ENCODE measurements around the gene BTBD2. TPM values are rescaled to one million over a fixed set of nuclear protein-coding genes. Genes with fewer than 3 reads are reported as not detected.
A peak's percentile ranks its signal among the peaks of the same experiment; 100 is the strongest.
"Not testable (repeated sequence)": the region's sequence is repeated elsewhere in the genome, so short reads cannot be mapped to it uniquely, and the experiment has no call there.

The BTBD2 gene
- total RNA-seq, 1 donor from 2014 or later = 57.3 TPM

GRCh38 chr19:2035590-2035991 lies 20.1 kb upstream of the BTBD2 start:
- Mint-ChIP-seq H3K27me3 (no peaks in the 10 kb centered on the region), H3K27ac (no peak overlapping the region), H3K9me3 (peaks cover 3% of the 10 kb centered on the region), H3K4me1 (peaks cover 44% of the 10 kb centered on the region), H3K4me3 (no peak overlapping the region), H3K36me3 (ENCODE audit: low read depth) (peaks cover 21% of the 10 kb centered on the region)
- TF ChIP-seq CTCF (IDR thresholded peaks at IDR 0.05) = no peak
- ATAC-seq (ENCODE audit: low read depth) (no peak), DNase-seq (no peak)
- CTCF ChIA-PET = interaction anchor here (1.0 kb wide), 1 partner anchor 16 kb away, joined by 5 read pairs; no protein-coding TSS in a partner anchor
- intact Hi-C loops (cut with micrococcal nuclease) = no loop called here
- POLR2A ChIA-PET = interaction anchor here (0.7 to 59.1 kb wide), 7 partner anchors 16 to 187 kb away, joined by 3 to 2723 read pairs (median 8); partner anchors contain the start of genes IZUMO4, MKNK2, MOB3A and REXO1

DNA sequence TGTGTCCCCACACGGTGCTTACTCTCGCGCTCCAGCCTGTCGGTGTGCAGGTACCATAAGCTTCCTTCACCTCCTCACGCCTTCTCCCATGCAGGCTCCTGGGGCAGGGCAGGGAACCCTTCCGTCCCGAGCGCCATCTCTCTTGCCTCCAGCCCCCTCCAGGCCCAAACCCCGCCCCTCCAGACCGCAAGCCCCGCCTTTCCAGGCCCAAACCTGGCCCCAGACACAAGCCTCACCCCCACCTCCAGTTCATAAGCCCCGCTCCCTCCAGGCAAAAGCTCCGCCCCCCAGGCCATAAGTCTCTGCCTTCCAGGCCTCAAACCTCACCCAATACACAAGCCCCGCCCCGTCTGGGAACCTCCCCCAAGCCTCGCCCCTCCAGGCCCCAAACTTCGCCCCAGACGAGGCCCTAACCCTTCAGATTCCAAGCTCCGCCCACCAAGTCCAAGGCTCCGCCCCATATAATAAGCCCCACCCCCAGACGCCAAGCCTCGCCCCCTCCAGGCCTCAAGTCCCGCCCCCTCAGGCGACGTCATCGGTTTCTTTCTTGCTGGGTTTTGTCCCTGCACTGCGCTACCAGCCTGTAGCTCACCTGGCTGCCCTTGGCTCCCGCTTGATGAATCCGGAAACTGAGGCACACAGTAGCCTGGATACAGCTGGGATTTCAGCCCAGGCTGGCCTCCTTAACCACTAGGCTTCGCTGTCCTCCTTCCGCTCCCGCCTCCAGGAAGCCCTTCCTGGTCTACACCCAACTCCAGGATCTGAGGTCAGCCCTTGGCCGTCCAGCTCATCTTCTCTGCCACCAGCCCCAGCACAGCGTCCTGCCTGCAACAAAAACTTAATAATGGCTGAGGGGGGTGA lies 19.4 kb upstream of the BTBD2 start:
- CTCF ChIA-PET = interaction anchor here (1.0 kb wide), 1 partner anchor 16 kb away, joined by 5 read pairs; no protein-coding TSS in a partner anchor
- peak; percentile 61 for DNase-seq
- no peak overlapping the region for H3K4me3 Mint-ChIP-seq

DNA sequence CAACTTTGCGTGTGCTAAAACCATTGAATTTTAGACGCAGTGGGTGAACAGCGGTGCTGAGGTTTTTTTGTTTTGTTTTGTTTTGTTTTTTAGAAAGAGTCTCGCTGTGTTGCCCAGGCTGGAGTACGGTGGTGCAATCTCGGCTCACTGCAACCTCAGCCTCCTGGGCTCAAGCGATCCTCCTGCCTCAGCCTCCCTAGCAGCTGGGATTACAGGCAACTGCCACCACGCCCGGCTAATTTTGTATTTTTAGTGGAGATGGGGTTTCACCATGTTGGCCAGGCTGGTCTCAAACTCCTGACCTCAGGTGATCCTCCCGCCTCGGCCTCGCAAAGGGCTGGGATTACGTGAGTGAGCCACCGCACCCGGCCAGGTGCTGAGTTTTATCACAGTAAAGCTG lies 18.7 kb upstream of the BTBD2 start:
- ATAC-seq (ENCODE audit: low read depth); CTCF ChIA-PET; H3K4me3 Mint-ChIP-seq; H3K27me3 Mint-ChIP-seq; H3K27ac Mint-ChIP-seq; DNase-seq; H3K9me3 Mint-ChIP-seq; intact Hi-C loops (cut with micrococcal nuclease): not testable (repeated sequence)
- POLR2A ChIA-PET = interaction anchor here (1.3 to 59.1 kb wide), 3 partner anchors 19 to 137 kb away, joined by 3 to 2723 read pairs (median 490); partner anchors contain the start of genes IZUMO4, MKNK2 and MOB3A
- Mint-ChIP-seq H3K36me3 (ENCODE audit: low read depth) (peaks cover 14% of the 10 kb centered on the region), H3K4me1 (peaks cover 37% of the 10 kb centered on the region)

More for the DNA sequence above, 19.4 kb upstream of the BTBD2 start:
- Mint-ChIP-seq H3K27ac (no peak overlapping the region), H3K36me3 (ENCODE audit: low read depth) (peaks cover 17% of the 10 kb centered on the region), H3K4me1 (peaks cover 40% of the 10 kb centered on the region), H3K27me3 (no peaks in the 10 kb centered on the region), H3K9me3 (peaks cover 3% of the 10 kb centered on the region)
- ATAC-seq (ENCODE audit: low read depth) = peak; percentile 69
- POLR2A ChIA-PET = interaction anchor here (0.5 to 59.1 kb wide), 9 partner anchors 10 to 137 kb away, joined by 3 to 2723 read pairs (median 5); partner anchors contain the start of genes IZUMO4, MKNK2 and MOB3A
- TF ChIP-seq CTCF (IDR thresholded peaks at IDR 0.05) = no peak
- intact Hi-C loops (cut with micrococcal nuclease) = no loop called here

DNA sequence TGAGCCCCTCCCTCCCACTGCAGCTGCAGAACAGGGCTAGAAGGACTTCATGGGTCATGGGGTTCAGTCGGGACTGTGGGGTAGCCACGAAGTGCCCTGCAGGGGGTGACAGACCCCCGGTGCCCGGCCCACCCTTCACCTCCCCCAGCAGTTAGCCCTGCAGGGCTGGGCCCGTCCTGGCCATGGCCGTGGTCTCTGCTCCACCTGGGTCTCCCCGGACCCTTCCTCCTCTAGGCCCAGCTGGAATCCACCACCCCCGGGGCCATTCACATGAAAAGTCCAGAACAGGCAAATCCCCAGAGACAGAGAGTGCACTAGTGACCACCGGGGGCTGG lies 18.3 kb upstream of the BTBD2 start:
- Mint-ChIP-seq H3K27me3 (no peaks in the 10 kb centered on the region), H3K27ac (no peak overlapping the region), H3K9me3 (peaks cover 3% of the 10 kb centered on the region), H3K4me1 (peaks cover 33% of the 10 kb centered on the region), H3K36me3 (ENCODE audit: low read depth) (peaks cover 9% of the 10 kb centered on the region), H3K4me3 (no peak overlapping the region)
- POLR2A ChIA-PET = interaction anchor here (1.3 to 59.1 kb wide), 3 partner anchors 20 to 136 kb away, joined by 3 to 2723 read pairs (median 490); partner anchors contain the start of genes IZUMO4, MKNK2 and MOB3A
- CTCF ChIA-PET = interaction anchor here (0.5 kb wide), 1 partner anchor 169 kb away, joined by 3 read pairs; no protein-coding TSS in a partner anchor
- ATAC-seq (ENCODE audit: low read depth) (no peak), DNase-seq (no peak)
- TF ChIP-seq CTCF (IDR thresholded peaks at IDR 0.05) = no peak
- intact Hi-C loops (cut with micrococcal nuclease) = loop anchor here (2.0 kb wide), 1 partner anchor 15 kb away; no protein-coding TSS in a partner anchor

- intact Hi-C loops (cut with micrococcal nuclease) = loop anchor here (2.0 kb wide), 1 partner anchor 14 kb away; no protein-coding TSS in a partner anchor
- ATAC-seq (ENCODE audit: low read depth) (no peak), DNase-seq (no peak)
- Mint-ChIP-seq H3K27ac (no peak overlapping the region), H3K4me3 (no peak overlapping the region), H3K4me1 (peaks cover 33% of the 10 kb centered on the region), H3K9me3 (peaks cover 3% of the 10 kb centered on the region), H3K36me3 (ENCODE audit: low read depth) (peaks cover 7% of the 10 kb centered on the region), H3K27me3 (no peaks in the 10 kb centered on the region)
- TF ChIP-seq CTCF (IDR thresholded peaks at IDR 0.05) = no peak
- ChIA-PET POLR2A (interaction anchor here (1.3 to 59.1 kb wide), 4 partner anchors 8 to 136 kb away, joined by 3 to 2723 read pairs (median 258); partner anchors contain the start of genes IZUMO4, MKNK2 and MOB3A), CTCF (interaction anchor here (0.5 to 1.7 kb wide), 2 partner anchors 9 to 169 kb away, joined by 3 to 4 read pairs; no protein-coding TSS in a partner anchor)
Observed at GRCh38 chr19:2033115-2033824, 17.8 kb upstream of the BTBD2 start.

All from activated B cell treated with CpG ODN at 0.5 μM for 24 hours (primary cell).